Keratinocyte (primary cell): ENCODE measurements around the gene PSMA8.

Experiments used
- CTCF ChIP-seq, 3 experiments: IDR thresholded peaks in 1 of 3; conservative IDR thresholded peaks in 1 of 3; optimal IDR thresholded peaks in 1 of 3; 2 replicates in 2 of 3; 3 replicates in 1 of 3; pipeline versions ENCODE3 to v1.5.1; 2011; ENCODE audit warnings: low read length in 3 of 3, mild to moderate bottlenecking in 3 of 3, moderate library complexity in 2 of 3, control low read depth in 1 of 3, inconsistent platforms in 1 of 3; ENCODE audit not compliant: insufficient read depth in 2 of 3; ENCODE audit errors: extremely low read depth in 1 of 3
- EZH2 ChIP-seq: IDR thresholded peaks from one replicate; pipeline ENCODE4 v1.6.1; 2012; ENCODE audit warnings: inconsistent platforms, mild to moderate bottlenecking, low read length, moderate library complexity

DNA sequence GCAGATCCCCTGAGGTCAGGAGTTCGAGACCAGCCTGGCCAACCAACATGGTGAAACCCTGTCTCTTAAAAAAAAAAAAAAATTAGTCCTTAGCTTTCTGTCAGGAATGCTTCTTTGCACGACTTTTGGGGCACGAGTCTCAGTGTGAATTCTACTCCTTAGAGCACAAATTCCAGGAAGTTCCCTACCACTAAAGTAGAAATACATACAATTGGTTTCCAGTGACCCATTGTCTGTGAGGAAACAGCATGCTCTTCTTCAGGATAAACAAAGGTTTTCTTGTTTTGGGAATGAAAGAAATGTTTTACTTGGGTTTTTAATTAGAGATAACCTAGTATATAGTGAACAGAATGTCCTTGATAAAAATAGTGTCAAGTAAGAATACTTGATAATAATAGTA lies 23.7 kb downstream of the PSMA8 start:
- TF ChIP-seq CTCF (optimal IDR thresholded peaks at IDR 0.05 in 1 of 3, IDR thresholded peaks at IDR 0.05 in 1 of 3, conservative IDR thresholded peaks at IDR 0.05 in 1 of 3; ENCODE audit: extremely low read depth in 1 of 3, insufficient read depth in 2 of 3, low read length in 3 of 3) (no peak), EZH2 (no peak)
